Upper lobe of left lung (tissue), 4 donors: Measurements from ENCODE around the gene ZBTB8OS.

Experiments
- CTCF ChIP-seq, 6 experiments: fragments of 450-650 bp in 4 of 6; fragments of 200-600 bp in 2 of 6; sonication (generic) in 2 of 6; IDR thresholded peaks; one replicate each; pipeline ENCODE4 v1.5.1; 2016 to 2019; ENCODE audit warnings: antibody characterized with exemption in 6 of 6
- EP300 ChIP-seq, 4 donors: sonication (generic); formaldehyde crosslinking; IDR thresholded peaks; one replicate each; pipeline ENCODE4 v1.5.1; 2017; ENCODE audit warnings: antibody characterized with exemption in 4 of 4, control low read depth in 2 of 4
- POLR2A ChIP-seq, 4 donors: fragments of 450-650 bp; IDR thresholded peaks; one replicate each; pipeline ENCODE4 v1.5.1; 2016 to 2017; ENCODE audit warnings: antibody characterized with exemption in 4 of 4, mild to moderate bottlenecking in 2 of 4
- POLR2AphosphoS5 ChIP-seq, 2 donors: sonication (generic); formaldehyde crosslinking; IDR thresholded peaks; one replicate each; pipeline ENCODE4 v1.5.1; 2017; ENCODE audit warnings: antibody characterized with exemption in 2 of 2

- no peak for TF ChIP-seq CTCF (IDR thresholded peaks at IDR 0.05)
- no peak for TF ChIP-seq POLR2A (IDR thresholded peaks at IDR 0.05)
- TF ChIP-seq EP300 (IDR thresholded peaks at IDR 0.05) = no peak
- TF ChIP-seq POLR2AphosphoS5 (IDR thresholded peaks at IDR 0.05) = no peak
Observed at GRCh38 chr1:32622806-32623681, 27.3 kb downstream of the ZBTB8OS start.
